Vagina (tissue), 2 donors: ENCODE data around the gene DIP2A.

Experiments
- CTCF ChIP-seq, 3 experiments: fragments of 450-650 bp in 2 of 3; fragments of 200-600 bp in 1 of 3; sonication (generic) in 1 of 3; IDR thresholded peaks; one replicate each; pipeline ENCODE4 v1.5.1; 2017 to 2019; ENCODE audit warnings: antibody characterized with exemption in 3 of 3, mild to moderate bottlenecking in 2 of 3, moderate library complexity in 2 of 3
- POLR2A ChIP-seq, 2 donors: fragments of 450-650 bp; IDR thresholded peaks; one replicate each; pipeline ENCODE4 v1.6.1; 2017; ENCODE audit warnings: antibody characterized with exemption in 2 of 2, mild to moderate bottlenecking in 2 of 2, moderate library complexity in 2 of 2
- POLR2AphosphoS5 ChIP-seq, 2 donors: sonication (generic); formaldehyde crosslinking; IDR thresholded peaks; one replicate each; pipeline ENCODE4 v1.9.0; 2017; ENCODE audit warnings: antibody characterized with exemption in 2 of 2, mild to moderate bottlenecking in 2 of 2, low read depth in 1 of 2; ENCODE audit not compliant: insufficient read depth in 1 of 2

- TF ChIP-seq CTCF (IDR thresholded peaks at IDR 0.05) (no peak), POLR2AphosphoS5 (IDR thresholded peaks at IDR 0.05; ENCODE audit: insufficient read depth in 1 of 2, low read depth in 1 of 2) (no peak), POLR2A (IDR thresholded peaks at IDR 0.05) (no peak)
Observed at GRCh38 chr21:46564391-46564790, 105.7 kb downstream of the DIP2A start.
